Measurements from ENCODE around the gene C9orf72. TPM values are rescaled to one million over a fixed set of nuclear protein-coding genes. Genes with fewer than 3 reads are reported as not detected.

Gene C9orf72, protein sequence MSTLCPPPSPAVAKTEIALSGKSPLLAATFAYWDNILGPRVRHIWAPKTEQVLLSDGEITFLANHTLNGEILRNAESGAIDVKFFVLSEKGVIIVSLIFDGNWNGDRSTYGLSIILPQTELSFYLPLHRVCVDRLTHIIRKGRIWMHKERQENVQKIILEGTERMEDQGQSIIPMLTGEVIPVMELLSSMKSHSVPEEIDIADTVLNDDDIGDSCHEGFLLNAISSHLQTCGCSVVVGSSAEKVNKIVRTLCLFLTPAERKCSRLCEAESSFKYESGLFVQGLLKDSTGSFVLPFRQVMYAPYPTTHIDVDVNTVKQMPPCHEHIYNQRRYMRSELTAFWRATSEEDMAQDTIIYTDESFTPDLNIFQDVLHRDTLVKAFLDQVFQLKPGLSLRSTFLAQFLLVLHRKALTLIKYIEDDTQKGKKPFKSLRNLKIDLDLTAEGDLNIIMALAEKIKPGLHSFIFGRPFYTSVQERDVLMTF
- total RNA-seq (2022; extraction: Qiagen RNA extraction): 3.6 to 5.7 TPM (median 4.6 TPM) in 5 replicates

DNA sequence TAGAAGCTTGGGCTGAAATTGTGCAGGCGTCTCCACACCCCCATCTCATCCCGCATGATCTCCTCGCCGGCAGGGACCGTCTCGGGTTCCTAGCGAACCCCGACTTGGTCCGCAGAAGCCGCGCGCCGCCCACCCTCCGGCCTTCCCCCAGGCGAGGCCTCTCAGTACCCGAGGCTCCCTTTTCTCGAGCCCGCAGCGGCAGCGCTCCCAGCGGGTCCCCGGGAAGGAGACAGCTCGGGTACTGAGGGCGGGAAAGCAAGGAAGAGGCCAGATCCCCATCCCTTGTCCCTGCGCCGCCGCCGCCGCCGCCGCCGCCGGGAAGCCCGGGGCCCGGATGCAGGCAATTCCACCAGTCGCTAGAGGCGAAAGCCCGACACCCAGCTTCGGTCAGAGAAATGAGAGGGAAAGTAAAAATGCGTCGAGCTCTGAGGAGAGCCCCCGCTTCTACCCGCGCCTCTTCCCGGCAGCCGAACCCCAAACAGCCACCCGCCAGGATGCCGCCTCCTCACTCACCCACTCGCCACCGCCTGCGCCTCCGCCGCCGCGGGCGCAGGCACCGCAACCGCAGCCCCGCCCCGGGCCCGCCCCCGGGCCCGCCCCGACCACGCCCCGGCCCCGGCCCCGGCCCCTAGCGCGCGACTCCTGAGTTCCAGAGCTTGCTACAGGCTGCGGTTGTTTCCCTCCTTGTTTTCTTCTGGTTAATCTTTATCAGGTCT is at the start of gene C9orf72:
Gene C9orf72, minus strand, starts transcription at position 564 of the 716 bp plus-strand sequence. CDS start 6,361 bp downstream, outside the sequence.

DNA sequence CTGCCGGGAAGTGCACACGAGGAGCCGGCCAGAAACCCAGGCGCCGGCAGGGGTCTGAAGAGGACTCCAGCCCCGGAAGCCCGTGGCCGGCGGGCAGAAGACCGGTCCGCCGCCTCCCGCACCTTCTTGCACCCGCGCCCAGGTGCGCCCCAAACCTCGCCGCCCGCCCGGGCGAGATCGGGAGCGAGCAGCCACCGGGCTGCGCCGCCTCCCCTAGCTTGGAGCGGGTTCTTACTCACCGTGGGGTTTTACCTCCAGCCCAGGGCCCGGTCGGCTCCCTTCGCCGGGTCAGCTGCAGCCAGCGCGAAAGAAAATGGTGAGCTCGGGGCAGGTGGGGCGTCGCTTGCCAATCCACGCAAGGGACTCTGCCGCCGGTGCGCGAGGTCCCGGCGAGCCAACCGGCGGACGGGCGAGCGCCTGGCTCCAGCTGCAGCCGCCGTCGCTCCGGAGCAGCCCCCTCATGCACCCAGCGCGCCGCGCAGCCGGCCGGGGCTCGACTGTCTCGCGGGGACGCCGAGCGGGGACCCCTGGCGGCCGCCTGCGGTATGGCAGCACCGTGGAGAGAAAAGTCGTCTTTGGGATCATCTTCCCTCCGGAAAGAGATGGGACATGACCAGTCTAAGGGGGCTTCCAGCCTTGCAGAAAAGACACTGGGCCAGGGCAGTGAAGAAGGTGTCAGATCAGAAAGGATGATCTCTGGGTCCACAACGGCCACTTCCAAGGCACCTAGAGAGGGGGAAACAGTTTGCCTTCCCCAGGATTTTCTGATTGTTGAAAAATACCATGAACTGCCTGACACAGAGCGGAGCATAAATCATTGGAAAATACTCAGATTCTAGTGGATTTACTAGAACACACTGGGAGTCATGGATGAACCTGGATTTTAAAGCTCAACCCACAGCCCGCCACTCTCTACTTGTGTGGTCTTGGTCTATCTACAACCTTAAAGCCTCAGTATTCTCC is 43.7 kb downstream of the C9orf72 start, which contains the start of gene MOB3B:
Gene MOB3B, minus strand, starts transcription at position 499 of the 963 bp plus-strand sequence. CDS start 74,264 bp downstream, outside the sequence.

DNA sequence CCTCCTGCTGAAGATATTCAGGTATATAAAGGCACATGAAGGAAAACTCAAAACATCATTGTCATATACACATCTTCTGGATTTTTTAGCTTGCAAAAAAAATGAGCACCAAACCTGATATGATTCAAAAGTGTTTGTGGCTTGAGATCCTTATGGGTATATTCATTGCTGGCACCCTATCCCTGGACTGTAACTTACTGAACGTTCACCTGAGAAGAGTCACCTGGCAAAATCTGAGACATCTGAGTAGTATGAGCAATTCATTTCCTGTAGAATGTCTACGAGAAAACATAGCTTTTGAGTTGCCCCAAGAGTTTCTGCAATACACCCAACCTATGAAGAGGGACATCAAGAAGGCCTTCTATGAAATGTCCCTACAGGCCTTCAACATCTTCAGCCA is 49.0 kb downstream of the C9orf72 start, which contains the start of gene IFNK:
Gene IFNK, plus strand, starts transcription at position 55 of the 400 bp plus-strand sequence. Its CDS starts 47 bp downstream, at position 102.

Other genes starting within 250 kb of the C9orf72 start
- gene IFNK, start 49.2 kb downstream of the C9orf72 start, total RNA-seq (2022; extraction: Qiagen RNA extraction): 0.13 TPM in 1 of 5 replicates, not detected in the others
- 10.7 to 14.7 TPM (median 13.3 TPM) in 5 replicates for gene MOB3B, start 43.7 kb downstream of the C9orf72 start, total RNA-seq (2022; extraction: Qiagen RNA extraction)

All from A549 treated with dexamethasone at 1 μM for 4 hours (cell line).